ENCODE results near the gene UQCRC2. TPM values are rescaled to one million over a fixed set of nuclear protein-coding genes. Genes with fewer than 3 reads are reported as not detected.

Gene UQCRC2
- polyA plus RNA-seq, 1 experiment, result 245 TPM

GRCh38 chr16:21980032-21980431 is 26.9 kb downstream of the UQCRC2 start:
- Histone ChIP-seq H3K27ac (ENCODE audit: low read depth, low read length) (no peak overlapping the region), H3K27me3 (ENCODE audit: control insufficient read depth, insufficient read depth, low read length) (no peaks in the 10 kb centered on the region), H3K4me3 (ENCODE audit: low read depth, low read length) (no peak overlapping the region), H3K9me3 (ENCODE audit: control insufficient read depth, insufficient read depth, low read length) (no peaks in the 10 kb centered on the region)
- ChIA-PET POLR2A (no interaction called here), CTCF (interaction anchor here (1.2 to 1.8 kb wide), 2 partner anchors 98 kb away, joined by 7 to 12 read pairs; no protein-coding TSS in a partner anchor)
- no peak for DNase-seq (ENCODE audit: low read depth, low spot score)
- TF ChIP-seq CTCF (IDR thresholded peaks at IDR 0.05; ENCODE audit: low read depth, low read length), result no peak

- CTCF ChIA-PET, result interaction anchor here (0.7 to 2.5 kb wide), 3 partner anchors 96 to 206 kb away, joined by 3 to 12 read pairs (median 10); no protein-coding TSS in a partner anchor
- DNase-seq (ENCODE audit: low read depth, low spot score), result no peak
- no peak for TF ChIP-seq CTCF (IDR thresholded peaks at IDR 0.05; ENCODE audit: low read depth, low read length)
- Histone ChIP-seq H3K9me3 (ENCODE audit: control insufficient read depth, insufficient read depth, low read length) (no peaks in the 10 kb centered on the region), H3K4me3 (ENCODE audit: low read depth, low read length) (no peak overlapping the region), H3K27ac (ENCODE audit: low read depth, low read length) (no peak overlapping the region), H3K27me3 (ENCODE audit: control insufficient read depth, insufficient read depth, low read length) (no peaks in the 10 kb centered on the region)
- POLR2A ChIA-PET, result no interaction called here
Measured at GRCh38 chr16:21982108-21982507, 28.9 kb downstream of the UQCRC2 start.

GRCh38 chr16:21984062-21984461 is 30.9 kb downstream of the UQCRC2 start:
- Histone ChIP-seq H3K27me3 (ENCODE audit: control insufficient read depth, insufficient read depth, low read length) (no peaks in the 10 kb centered on the region), H3K27ac (ENCODE audit: low read depth, low read length) (no peak overlapping the region), H3K9me3 (ENCODE audit: control insufficient read depth, insufficient read depth, low read length) (no peaks in the 10 kb centered on the region), H3K4me3 (ENCODE audit: low read depth, low read length) (no peak overlapping the region)
- POLR2A ChIA-PET, result no interaction called here
- no peak for TF ChIP-seq CTCF (IDR thresholded peaks at IDR 0.05; ENCODE audit: low read depth, low read length)
- no peak for DNase-seq (ENCODE audit: low read depth, low spot score)
- CTCF ChIA-PET, result interaction anchor here (1.1 kb wide), 1 partner anchor 94 kb away, joined by 8 read pairs; no protein-coding TSS in a partner anchor

- Histone ChIP-seq H3K27me3 (ENCODE audit: control insufficient read depth, insufficient read depth, low read length) (no peaks in the 10 kb centered on the region), H3K4me3 (ENCODE audit: low read depth, low read length) (no peak overlapping the region), H3K9me3 (ENCODE audit: control insufficient read depth, insufficient read depth, low read length) (no peaks in the 10 kb centered on the region), H3K27ac (ENCODE audit: low read depth, low read length) (no peak overlapping the region)
- no peak for DNase-seq (ENCODE audit: low read depth, low spot score)
- CTCF ChIA-PET, result no interaction called here
- POLR2A ChIA-PET, result no interaction called here
- no peak for TF ChIP-seq CTCF (IDR thresholded peaks at IDR 0.05; ENCODE audit: low read depth, low read length)
Measured at GRCh38 chr16:21985524-21985923, 32.4 kb downstream of the UQCRC2 start.

GRCh38 chr16:21986692-21987246 is 33.6 kb downstream of the UQCRC2 start:
- CTCF ChIA-PET, result interaction anchor here (1.4 kb wide), 1 partner anchor 91 kb away, joined by 4 read pairs; no protein-coding TSS in a partner anchor
- H3K4me3 ChIP-seq (ENCODE audit: low read depth, low read length), result no peak overlapping the region
- DNase-seq (ENCODE audit: low read depth, low spot score), result no peak
- TF ChIP-seq CTCF (IDR thresholded peaks at IDR 0.05; ENCODE audit: low read depth, low read length), result no peak
- POLR2A ChIA-PET, result no interaction called here
- H3K27ac ChIP-seq (ENCODE audit: low read depth, low read length), result no peak overlapping the region
- H3K27me3 ChIP-seq (ENCODE audit: control insufficient read depth, insufficient read depth, low read length), result no peaks in the 10 kb centered on the region
- H3K9me3 ChIP-seq (ENCODE audit: control insufficient read depth, insufficient read depth, low read length), result no peaks in the 10 kb centered on the region

All from AG04450 (cell line).